IgD-negative memory B cell (primary cell): Measurements from ENCODE around the gene CFAP161. TPM values are rescaled to one million over a fixed set of nuclear protein-coding genes. Genes with fewer than 3 reads are reported as not detected.

Source experiments
- H3K27ac Mint-ChIP-seq, 3 donors: one replicate each; pipeline ENCODE4 v1.8.0; 2020 to 2022; ENCODE audit warnings: mild to moderate bottlenecking in 3 of 3, mixed read lengths in 3 of 3, moderate library complexity in 1 of 3
- H3K27me3 Mint-ChIP-seq: one replicate; pipeline ENCODE4 v1.8.0; 2021; ENCODE audit warnings: mixed read lengths
- H3K36me3 Mint-ChIP-seq: one replicate; pipeline ENCODE4 v1.8.0; 2020; ENCODE audit warnings: mild to moderate bottlenecking, mixed read lengths
- H3K4me1 Mint-ChIP-seq, 3 donors: one replicate each; pipeline ENCODE4 v1.8.0; 2020 to 2022; ENCODE audit warnings: mixed read lengths in 3 of 3, mild to moderate bottlenecking in 1 of 3
- H3K4me3 Mint-ChIP-seq, 4 donors: one replicate each; pipeline ENCODE4 v1.8.0; 2020 to 2022; ENCODE audit warnings: mild to moderate bottlenecking in 4 of 4, mixed read lengths in 4 of 4, moderate library complexity in 3 of 4
- H3K9me3 Mint-ChIP-seq, 3 donors: one replicate each; pipeline ENCODE4 v1.8.0; 2020 to 2021; ENCODE audit warnings: mixed read lengths in 3 of 3, mild to moderate bottlenecking in 1 of 3
- polyA plus RNA-seq: library from polyadenylated mRNA; unstranded; fragments of 300-500 nt; fragmentation: Illumina TruSeq; gene quantifications from one replicate; pipeline ENCODE4 v1.2.3, GENCODE V29; 2021

The CFAP161 gene
- polyA plus RNA-seq, 1 donor from 2014 or later: not detected

DNA sequence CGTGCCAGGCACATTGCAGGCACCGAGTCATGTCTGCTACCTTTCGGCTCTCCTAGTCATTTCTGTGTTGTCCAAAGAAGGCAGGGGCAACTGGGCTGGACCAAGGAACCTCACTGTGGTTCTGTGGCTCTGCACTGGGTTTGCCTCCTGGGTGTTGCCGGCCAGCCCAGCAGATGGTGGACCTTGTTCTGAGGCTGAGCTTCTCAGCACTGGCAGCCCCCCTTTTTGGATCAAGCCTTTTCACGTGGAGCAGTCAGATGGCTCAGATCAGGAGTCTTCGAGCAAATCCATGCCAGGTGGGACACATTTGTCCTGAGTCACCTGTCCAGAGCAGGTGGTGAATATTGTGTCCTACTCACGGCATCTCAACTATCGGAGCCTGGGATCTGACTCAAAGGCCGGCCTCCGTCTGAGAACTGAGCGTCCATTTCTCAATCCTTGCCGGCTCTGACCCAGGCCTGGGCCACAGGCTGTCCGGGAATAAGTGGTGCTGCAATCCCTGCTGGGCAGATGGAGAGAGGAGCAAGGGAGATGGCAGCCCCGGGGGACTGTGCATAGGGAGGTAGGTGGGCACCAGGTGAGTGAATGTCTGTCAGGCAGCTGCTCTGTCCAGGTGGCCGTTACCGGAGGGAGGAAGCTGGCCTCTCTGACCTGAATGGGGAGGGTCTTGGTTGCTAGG lies 62.6 kb downstream of the CFAP161 start, which contains the start of gene IL16:
Gene IL16, plus strand, starts transcription at position 304 of the 679 bp plus-strand sequence. CDS start 28,521 bp downstream, outside the sequence.
- H3K4me1 Mint-ChIP-seq: no peaks in the 10 kb centered on the region
- no peak within 1 kb of the TSS for H3K27ac Mint-ChIP-seq
- no peak within 1 kb of the TSS for H3K4me3 Mint-ChIP-seq
- no peaks in the 10 kb centered on the region for H3K9me3 Mint-ChIP-seq
- no peaks in the 10 kb centered on the region for H3K36me3 Mint-ChIP-seq
- peaks cover 5% of the 10 kb centered on the region for H3K27me3 Mint-ChIP-seq

GRCh38 chr15:81197255-81197630 lies 63.2 kb downstream of the CFAP161 start:
- no peak overlapping the region for H3K27ac Mint-ChIP-seq
- no peaks in the 10 kb centered on the region for H3K36me3 Mint-ChIP-seq
- no peaks in the 10 kb centered on the region for H3K4me1 Mint-ChIP-seq
- H3K27me3 Mint-ChIP-seq: peaks cover 5% of the 10 kb centered on the region
- no peaks in the 10 kb centered on the region for H3K9me3 Mint-ChIP-seq
- H3K4me3 Mint-ChIP-seq: no peak overlapping the region

DNA sequence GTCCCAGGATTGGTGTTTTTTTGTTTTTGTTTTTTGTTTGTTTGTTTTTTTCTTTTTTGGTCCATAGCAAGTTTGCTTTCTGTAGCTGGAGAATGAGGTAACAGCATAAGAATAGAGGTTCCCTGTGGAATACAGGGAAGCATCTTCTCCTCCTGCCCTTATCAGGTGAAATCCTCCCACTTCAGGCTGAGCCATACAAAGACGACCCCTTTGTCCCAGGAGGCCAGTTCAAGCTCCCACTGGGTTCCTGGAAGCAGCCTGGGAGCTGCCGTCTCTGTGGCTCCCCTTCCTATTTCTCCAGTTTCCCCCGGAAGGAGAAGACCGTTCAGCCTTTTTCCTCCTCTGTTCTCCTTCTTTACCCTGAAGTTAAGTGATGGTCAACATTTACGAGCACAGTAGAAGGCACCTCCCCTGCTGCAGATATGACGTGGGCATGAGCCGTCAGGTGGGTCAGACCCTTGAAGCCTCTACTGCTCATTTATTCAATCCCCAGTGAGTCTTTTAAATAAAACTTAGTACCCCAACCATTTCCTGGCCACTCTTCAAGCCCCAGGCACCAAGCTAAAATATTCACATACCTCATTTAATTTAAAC lies 63.7 kb downstream of the CFAP161 start:
- Mint-ChIP-seq H3K27ac (no peak overlapping the region), H3K36me3 (no peaks in the 10 kb centered on the region), H3K4me3 (no peak overlapping the region), H3K9me3 (no peaks in the 10 kb centered on the region), H3K27me3 (peaks cover 5% of the 10 kb centered on the region), H3K4me1 (no peaks in the 10 kb centered on the region)

Other genes with a start within 250 kb of the CFAP161 start
- gene MESD, start 144.5 kb upstream of the CFAP161 start, polyA plus RNA-seq: 21.9 TPM
- gene TLNRD1, start 133.3 kb upstream of the CFAP161 start, polyA plus RNA-seq: 4.6 TPM
- 301 TPM for gene IL16, start 62.6 kb downstream of the CFAP161 start, polyA plus RNA-seq
- gene STARD5, start 189.9 kb downstream of the CFAP161 start, polyA plus RNA-seq: 8.4 TPM
- 0.04 TPM for gene TMC3, start 239.9 kb downstream of the CFAP161 start, polyA plus RNA-seq